IMR-90 (cell line): ENCODE measurements around the gene RERE. TPM values are rescaled to one million over a fixed set of nuclear protein-coding genes. Genes with fewer than 3 reads are reported as not detected.

ENCODE experiments used
- ATAC-seq: fragments of 200-7000 bp; cut with Tn5 transposase; 2 replicates; pipeline ENCODE4 v1.9.1; 2020; ENCODE audit warnings: low read depth, mild to moderate bottlenecking, moderate library complexity
- BruUV-seq: library from RNA; stranded (reverse); fragments of 400-500 nt; replicated peaks from 2 replicates; lab custom pipeline; 2021; lab: Mats Ljungman, UMichigan
- CTCF ChIA-PET: fragments of 300-600 bp; formaldehyde crosslinking; extraction: SDS; loops from one replicate; lab custom pipeline; 2021; ENCODE audit warnings: antibody characterized with exemption; lab: Yijun Ruan, JAX
- POLR2A ChIA-PET: fragments of 300-600 bp; sonication (Branson Sonifier 250); formaldehyde crosslinking; loops from one replicate; lab custom pipeline; 2022; ENCODE audit warnings: antibody characterized with exemption; ENCODE audit not compliant: unreplicated experiment; lab: Charles Lee
- DNase-seq: peaks from one replicate; pipeline ENCODE4 v3.0.0; 2013
- H2AFZ ChIP-seq: replicated peaks from 2 replicates; pipeline ENCODE3; 2013; ENCODE audit warnings: low read length, mild to moderate bottlenecking; ENCODE audit not compliant: poor library complexity
- H2AK5ac ChIP-seq: 2 replicates; pipeline ENCODE4 v1.6.1; 2013; ENCODE audit warnings: low read depth, low read length, inconsistent platforms
- H2AK9ac ChIP-seq: replicated peaks from 2 replicates; pipeline ENCODE3; 2013; ENCODE audit warnings: mild to moderate bottlenecking, low read depth, low read length, moderate library complexity; ENCODE audit not compliant: poor library complexity
- H2BK120ac ChIP-seq: 2 replicates; pipeline ENCODE4 v1.6.1; 2013; ENCODE audit warnings: low read depth, low read length, inconsistent platforms
- H2BK15ac ChIP-seq: 3 replicates; pipeline ENCODE4 v1.6.1; 2013; ENCODE audit warnings: low read depth, low read length, inconsistent platforms
- H2BK20ac ChIP-seq: 2 replicates; pipeline ENCODE4 v1.6.1; 2013; ENCODE audit warnings: low read depth, mild to moderate bottlenecking, inconsistent platforms, low read length, moderate library complexity
- H2BK5ac ChIP-seq: 2 replicates; pipeline ENCODE4 v1.6.1; 2013; ENCODE audit warnings: mild to moderate bottlenecking, low read depth, low read length, inconsistent platforms; ENCODE audit not compliant: poor library complexity, severe bottlenecking
- H3K14ac ChIP-seq: replicated peaks from 2 replicates; pipeline ENCODE4 v1.6.1; 2013; ENCODE audit warnings: low read depth, low read length, inconsistent platforms
- H3K18ac ChIP-seq: 2 replicates; pipeline ENCODE4 v1.6.1; 2013; ENCODE audit warnings: low read depth, low read length, control low read depth
- H3K23ac ChIP-seq: 2 replicates; pipeline ENCODE4 v1.6.1; 2013; ENCODE audit warnings: low read depth, low read length, inconsistent platforms
- H3K27ac ChIP-seq: 2 replicates; pipeline ENCODE4 v1.5.1; 2013; ENCODE audit warnings: mild to moderate bottlenecking, control low read depth, low read length; ENCODE audit not compliant: insufficient read depth
- H3K27me3 ChIP-seq: 2 replicates; pipeline ENCODE4 v1.6.1; 2013; ENCODE audit warnings: low read length; ENCODE audit not compliant: control insufficient read depth, insufficient read depth
- H3K36me3 ChIP-seq: 2 replicates; pipeline ENCODE4 v1.6.1; 2013; ENCODE audit warnings: low read length, mixed read lengths; ENCODE audit not compliant: control insufficient read depth, insufficient read depth
- H3K4ac ChIP-seq: 2 replicates; pipeline ENCODE4 v1.6.1; 2013; ENCODE audit warnings: low read depth, low read length, inconsistent platforms
- H3K4me1 ChIP-seq: 2 replicates; pipeline ENCODE4 v1.6.1; 2013; ENCODE audit warnings: low read length, mixed read lengths; ENCODE audit not compliant: control insufficient read depth, insufficient read depth
- H3K4me2 ChIP-seq: 2 replicates; pipeline ENCODE4 v1.6.1; 2013; ENCODE audit warnings: low read depth, mild to moderate bottlenecking, control low read depth, low read length, moderate library complexity
- H3K4me3 ChIP-seq: 2 replicates; pipeline ENCODE4 v1.5.1; 2013; ENCODE audit warnings: low read depth, mild to moderate bottlenecking, control low read depth, low read length, moderate library complexity; ENCODE audit not compliant: insufficient read depth
- H3K56ac ChIP-seq: 2 replicates; pipeline ENCODE4 v1.6.1; 2013; ENCODE audit warnings: low read length, inconsistent platforms; ENCODE audit not compliant: insufficient read depth; ENCODE audit errors: extremely low read depth
- H3K79me1 ChIP-seq, 2 experiments: 2 replicates each; pipeline ENCODE4 v1.6.1; 2013; ENCODE audit warnings: low read length in 2 of 2, inconsistent platforms in 1 of 2, low read depth in 1 of 2
- H3K9ac ChIP-seq: 2 replicates; pipeline ENCODE4 v1.6.1; 2013; ENCODE audit warnings: low read depth, low read length, control low read depth
- H3K9me1 ChIP-seq: 2 replicates; pipeline ENCODE4 v1.6.1; 2013; ENCODE audit warnings: low read length, inconsistent platforms; ENCODE audit not compliant: insufficient read depth
- H3K9me3 ChIP-seq: 2 replicates; pipeline ENCODE4 v1.6.1; 2013; ENCODE audit warnings: low read length; ENCODE audit not compliant: control insufficient read depth, insufficient read depth
- H4K20me1 ChIP-seq: 2 replicates; pipeline ENCODE4 v1.6.1; 2013; ENCODE audit warnings: low read length, inconsistent platforms; ENCODE audit not compliant: insufficient read depth
- H4K5ac ChIP-seq: 2 replicates; pipeline ENCODE4 v1.6.1; 2013; ENCODE audit warnings: mild to moderate bottlenecking, low read depth, low read length, control low read depth
- H4K8ac ChIP-seq, 2 experiments: 2 replicates each; pipeline ENCODE4 v1.6.1; 2013; ENCODE audit warnings: low read depth in 2 of 2, low read length in 2 of 2, control low read depth in 1 of 2, inconsistent platforms in 1 of 2
- H4K91ac ChIP-seq: 2 replicates; pipeline ENCODE4 v1.6.1; 2013; ENCODE audit warnings: low read depth, low read length, inconsistent platforms; ENCODE audit not compliant: insufficient read depth
- BHLHE40 ChIP-seq: fragments of 150-350 bp; IDR thresholded peaks from 2 replicates; pipeline ENCODE4 v1.6.1; 2016; ENCODE audit warnings: mild to moderate bottlenecking, low read depth, low read length
- CEBPB ChIP-seq: IDR thresholded peaks from 2 replicates; pipeline ENCODE4 v1.6.1; 2012; ENCODE audit warnings: low read depth, low read length, improper control_type of control experiment
- CHD1 ChIP-seq: IDR thresholded peaks from 2 replicates; pipeline ENCODE4 v1.6.1; 2012; ENCODE audit warnings: low read depth, low read length, improper control_type of control experiment
- CTCF ChIP-seq: conservative IDR thresholded peaks from 2 replicates; pipeline ENCODE4 v1.5.1; 2012; ENCODE audit warnings: mild to moderate bottlenecking, low read depth, low read length, improper control_type of control experiment
- ELK1 ChIP-seq: fragments of 150-350 bp; IDR thresholded peaks from 2 replicates; pipeline ENCODE4 v1.6.1; 2016; ENCODE audit warnings: low read depth, mild to moderate bottlenecking, low read length, moderate library complexity, borderline replicate concordance
- FOS ChIP-seq: fragments of 150-350 bp; IDR thresholded peaks from 2 replicates; pipeline ENCODE4 v1.6.1; 2016; ENCODE audit warnings: low read depth, low read length
- MAFK ChIP-seq: IDR thresholded peaks from 2 replicates; pipeline ENCODE4 v1.6.1; 2012; ENCODE audit warnings: low read depth, low read length, improper control_type of control experiment
- MAZ ChIP-seq: IDR thresholded peaks from 2 replicates; pipeline ENCODE4 v1.6.1; 2012; ENCODE audit warnings: low read depth, mild to moderate bottlenecking, low read length, improper control_type of control experiment, moderate library complexity, borderline replicate concordance
- MXI1 ChIP-seq: IDR thresholded peaks from 2 replicates; pipeline ENCODE4 v1.6.1; 2012; ENCODE audit warnings: low read depth, mild to moderate bottlenecking, low read length, moderate library complexity, borderline replicate concordance
- NFE2L2 ChIP-seq: fragments of 150-350 bp; IDR thresholded peaks from 2 replicates; pipeline ENCODE4 v1.6.1; 2016; ENCODE audit warnings: low read depth, mild to moderate bottlenecking, low read length
- POLR2A ChIP-seq: IDR thresholded peaks from 2 replicates; pipeline ENCODE4 v1.6.1; 2012; ENCODE audit warnings: mild to moderate bottlenecking, low read depth, low read length
- RAD21 ChIP-seq: IDR thresholded peaks from 2 replicates; pipeline ENCODE4 v1.6.1; 2012; ENCODE audit warnings: low read length, improper control_type of control experiment
- RCOR1 ChIP-seq: IDR thresholded peaks from 2 replicates; pipeline ENCODE4 v1.6.1; 2012; ENCODE audit warnings: mild to moderate bottlenecking, low read length, improper control_type of control experiment; ENCODE audit not compliant: insufficient replicate concordance
- RFX5 ChIP-seq: IDR thresholded peaks from 2 replicates; pipeline ENCODE4 v1.8.0; 2012; ENCODE audit warnings: low read depth, mild to moderate bottlenecking, low read length, moderate library complexity
- SMC3 ChIP-seq: fragments of 150-350 bp; IDR thresholded peaks from 2 replicates; pipeline ENCODE4 v1.6.1; 2016; ENCODE audit warnings: low read depth, mild to moderate bottlenecking, antibody characterized with exemption, low read length, moderate library complexity
- USF2 ChIP-seq: fragments of 150-350 bp; IDR thresholded peaks from 2 replicates; pipeline ENCODE4 v1.6.1; 2017; ENCODE audit warnings: mild to moderate bottlenecking, antibody characterized with exemption, low read length, low read depth
- WGBS, 2 experiments: methylation state at CpG; one replicate each; pipeline versions ENCODE4 v1.1.5 to v1.1.7; 2013; ENCODE audit warnings: missing lambda C conversion rate in 2 of 2; ENCODE audit not compliant: insufficient read length in 1 of 2; ENCODE audit errors: extremely low coverage in 2 of 2; 5-methylcytosine and 5-hydroxymethylcytosine counted together
- dilution Hi-C: fragments of 300-500 bp; cut with HindIII; formaldehyde crosslinking; loops from one replicate; pipeline ENCODE4 v1.14.3; 2018; ENCODE audit warnings: low sequenced_read_pairs; ENCODE audit not compliant: unreplicated experiment
- in situ Hi-C: fragments of 300-500 bp; cut with MboI; formaldehyde crosslinking; loops from 3 replicates; pipeline ENCODE4 v1.14.3; 2019; ENCODE audit warnings: low sequenced_read_pairs, inconsistent platforms, mixed read lengths
- intact Hi-C: fragments of 100-400 bp; cut with micrococcal nuclease; formaldehyde crosslinking; loops from 2 replicates; pipeline ENCODE4 v1.10.0; 2022
- polyA plus RNA-seq, 3 experiments: library from polyadenylated mRNA; depleted of rRNA; stranded (reverse); fragments of >200 nt; gene quantifications; 2 replicates each; pipeline ENCODE4 v1.2.3, GENCODE V29; 2012; ENCODE audit warnings: low replicate concordance in 1 of 3
- total RNA-seq: library from RNA; depleted of rRNA; stranded (reverse); fragments of >200 nt; gene quantifications from 2 replicates; pipeline ENCODE4 v1.2.3, GENCODE V29; 2012

Gene RERE
- total and polyA plus RNA-seq, 2 of the 4 experiments (the other 2 are of a cell fraction): 11.5 to 25.1 TPM

- Histone ChIP-seq H3K4me2 (no peak overlapping the region), H4K91ac (no peak overlapping the region), H3K56ac (no peak overlapping the region), H2BK5ac (no peak overlapping the region), H2AK9ac (no peak overlapping the region), H3K4me3 (no peak overlapping the region), H3K9me1 (peaks cover 2% of the 10 kb centered on the region; the same call in 1 of the 2 replicates), H3K23ac (no peak overlapping the region), H3K27ac (no peak overlapping the region), H4K8ac (no peak overlapping the region), H2BK20ac (no peak overlapping the region), H2AFZ (no peak overlapping the region), H3K18ac (no peak overlapping the region), H3K36me3 (peaks cover 6% of the 10 kb centered on the region; the same call in 1 of the 2 replicates), H3K27me3 (no peaks in the 10 kb centered on the region), H3K4me1 (no peaks in the 10 kb centered on the region), H3K14ac (no peak overlapping the region), H3K4ac (no peak overlapping the region), H2BK120ac (no peak overlapping the region), H2BK15ac (no peak overlapping the region), H4K20me1 (no peaks in the 10 kb centered on the region), H3K79me1 (no peaks in the 10 kb centered on the region), H2AK5ac (no peak overlapping the region), H4K5ac (no peak overlapping the region), H3K9ac (no peak overlapping the region), H3K9me3 (no peaks in the 10 kb centered on the region)
- intact Hi-C loops (no loop called here), in situ Hi-C loops (no loop called here), dilution Hi-C loops (no loop called here)
- no TSS peak for BruUV-seq
- no peak for ATAC-seq
- DNase-seq: no peak
- ChIA-PET CTCF (no interaction called here), POLR2A (no interaction called here)
- WGBS, 2 experiments: 95% methylated on average over 12 of the region's 16 CpGs; no CpG with 5 or more reads in 1 of the 2 experiments
- TF ChIP-seq CTCF: no peak
- no peak for TF ChIP-seq POLR2A
- TF ChIP-seq RFX5: no peak
- TF ChIP-seq ELK1: no peak
- no peak for TF ChIP-seq MAFK
- no peak for TF ChIP-seq CEBPB
- TF ChIP-seq SMC3: no peak
- no peak for TF ChIP-seq MAZ
- no peak for TF ChIP-seq FOS
- TF ChIP-seq BHLHE40: no peak
- TF ChIP-seq USF2: no peak
- TF ChIP-seq RCOR1: no peak
- no peak for TF ChIP-seq NFE2L2
- TF ChIP-seq CHD1: no peak
- TF ChIP-seq RAD21: no peak
- TF ChIP-seq MXI1: no peak
Measured at GRCh38 chr1:8332806-8333205, 484.6 kb downstream of the RERE start.
